IPS-15b (cell line): ENCODE measurements around the gene PES1.
"Not testable (repeated sequence)": the region's sequence is repeated elsewhere in the genome, so short reads cannot be mapped to it uniquely, and the experiment has no call there.

Source experiments
- H3K27me3 ChIP-seq: one replicate; pipeline ENCODE4 v1.6.1; 2013; ENCODE audit warnings: low read length; ENCODE audit not compliant: control insufficient read depth, insufficient read depth
- H3K36me3 ChIP-seq: one replicate; pipeline ENCODE4 v1.6.1; 2013; ENCODE audit warnings: low read length; ENCODE audit not compliant: control insufficient read depth, insufficient read depth
- H3K4me1 ChIP-seq: one replicate; pipeline ENCODE4 v1.6.1; 2013; ENCODE audit warnings: mild to moderate bottlenecking, low read length; ENCODE audit not compliant: control insufficient read depth, insufficient read depth
- H3K4me3 ChIP-seq: one replicate; pipeline ENCODE4 v1.5.1; 2013; ENCODE audit warnings: low read depth, low read length
- H3K9ac ChIP-seq: one replicate; pipeline ENCODE4 v1.6.1; 2013; ENCODE audit warnings: low read depth, mild to moderate bottlenecking, low read length
- H3K9me3 ChIP-seq: one replicate; pipeline ENCODE4 v1.6.1; 2013; ENCODE audit warnings: mild to moderate bottlenecking, low read length; ENCODE audit not compliant: control insufficient read depth, insufficient read depth

The PES1 gene

GRCh38 chr22:30626413-30626812, 34.7 kb upstream of the PES1 start:
- Histone ChIP-seq H3K9ac (no peak overlapping the region), H3K4me3 (no peak overlapping the region), H3K27me3 (no peaks in the 10 kb centered on the region), H3K9me3 (no peaks in the 10 kb centered on the region), H3K36me3 (peaks cover 9% of the 10 kb centered on the region), H3K4me1 (no peaks in the 10 kb centered on the region)

GRCh38 chr22:30619909-30620308, 28.2 kb upstream of the PES1 start:
- H3K9me3 ChIP-seq, H3K9ac ChIP-seq, H3K27me3 ChIP-seq, H3K4me3 ChIP-seq, H3K4me1 ChIP-seq, H3K36me3 ChIP-seq: not testable (repeated sequence)

GRCh38 chr22:30617819-30618218, 26.1 kb upstream of the PES1 start:
- H3K27me3 ChIP-seq = no peaks in the 10 kb centered on the region
- peaks cover 10% of the 10 kb centered on the region for H3K36me3 ChIP-seq

GRCh38 chr22:30615543-30615954, 23.8 kb upstream of the PES1 start:
- no peak overlapping the region for H3K9ac ChIP-seq
- H3K9me3 ChIP-seq = no peaks in the 10 kb centered on the region
- H3K4me1 ChIP-seq = no peaks in the 10 kb centered on the region
- peaks cover 8% of the 10 kb centered on the region for H3K36me3 ChIP-seq
- H3K4me3 ChIP-seq = no peak overlapping the region
- H3K27me3 ChIP-seq = no peaks in the 10 kb centered on the region

More at GRCh38 chr22:30617819-30618218, 26.1 kb upstream of the PES1 start:
- H3K4me1 ChIP-seq = no peaks in the 10 kb centered on the region
- H3K9me3 ChIP-seq = no peaks in the 10 kb centered on the region
- no peak overlapping the region for H3K9ac ChIP-seq
- no peak overlapping the region for H3K4me3 ChIP-seq

GRCh38 chr22:30614879-30615278, 23.2 kb upstream of the PES1 start:
- H3K4me3 ChIP-seq = no peak overlapping the region
- no peaks in the 10 kb centered on the region for H3K9me3 ChIP-seq
- no peaks in the 10 kb centered on the region for H3K27me3 ChIP-seq
- H3K9ac ChIP-seq = no peak overlapping the region
- H3K4me1 ChIP-seq = no peaks in the 10 kb centered on the region
- peaks cover 12% of the 10 kb centered on the region for H3K36me3 ChIP-seq

- no peak overlapping the region for H3K4me3 ChIP-seq
- H3K9ac ChIP-seq = no peak overlapping the region
- no peaks in the 10 kb centered on the region for H3K27me3 ChIP-seq
- no peaks in the 10 kb centered on the region for H3K4me1 ChIP-seq
- peaks cover 12% of the 10 kb centered on the region for H3K36me3 ChIP-seq
- no peaks in the 10 kb centered on the region for H3K9me3 ChIP-seq
Measured at GRCh38 chr22:30614268-30614667, 22.6 kb upstream of the PES1 start.

GRCh38 chr22:30612789-30613188, 21.1 kb upstream of the PES1 start:
- Histone ChIP-seq H3K4me3 (no peak overlapping the region), H3K9me3 (no peaks in the 10 kb centered on the region), H3K27me3 (no peaks in the 10 kb centered on the region), H3K4me1 (no peaks in the 10 kb centered on the region), H3K9ac (no peak overlapping the region), H3K36me3 (peaks cover 12% of the 10 kb centered on the region)

- H3K4me1 ChIP-seq = no peaks in the 10 kb centered on the region
- H3K9ac ChIP-seq = no peak overlapping the region
- peaks cover 12% of the 10 kb centered on the region for H3K36me3 ChIP-seq
- H3K9me3 ChIP-seq = no peaks in the 10 kb centered on the region
- H3K4me3 ChIP-seq = no peak overlapping the region
- no peaks in the 10 kb centered on the region for H3K27me3 ChIP-seq
Measured at GRCh38 chr22:30611197-30611596, 19.5 kb upstream of the PES1 start.

- H3K27me3 ChIP-seq = no peaks in the 10 kb centered on the region
- no peaks in the 10 kb centered on the region for H3K9me3 ChIP-seq
- no peak overlapping the region for H3K9ac ChIP-seq
- H3K4me3 ChIP-seq = no peak overlapping the region
- no peaks in the 10 kb centered on the region for H3K4me1 ChIP-seq
- peaks cover 8% of the 10 kb centered on the region for H3K36me3 ChIP-seq
Measured at GRCh38 chr22:30610299-30610698, 18.6 kb upstream of the PES1 start.

GRCh38 chr22:30609260-30610185, 17.8 kb upstream of the PES1 start:
- Histone ChIP-seq H3K27me3 (no peaks in the 10 kb centered on the region), H3K9ac (no peak overlapping the region), H3K4me3 (no peak overlapping the region)

GRCh38 chr22:30607939-30608338, 16.2 kb upstream of the PES1 start:
- H3K27me3 ChIP-seq = no peaks in the 10 kb centered on the region
- no peak overlapping the region for H3K9ac ChIP-seq

More at GRCh38 chr22:30609260-30610185, 17.8 kb upstream of the PES1 start:
- no peaks in the 10 kb centered on the region for H3K9me3 ChIP-seq
- no peaks in the 10 kb centered on the region for H3K4me1 ChIP-seq
- H3K36me3 ChIP-seq = peaks cover 8% of the 10 kb centered on the region

GRCh38 chr22:30607300-30607930, 15.7 kb upstream of the PES1 start:
- Histone ChIP-seq H3K4me3 (peak overlapping the region; percentile 64), H3K4me1 (no peaks in the 10 kb centered on the region), H3K9me3 (no peaks in the 10 kb centered on the region), H3K36me3 (peaks cover 8% of the 10 kb centered on the region), H3K9ac (no peak overlapping the region), H3K27me3 (no peaks in the 10 kb centered on the region)

More at GRCh38 chr22:30607939-30608338, 16.2 kb upstream of the PES1 start:
- Histone ChIP-seq H3K4me3 (no peak overlapping the region), H3K4me1 (no peaks in the 10 kb centered on the region), H3K9me3 (no peaks in the 10 kb centered on the region), H3K36me3 (peaks cover 8% of the 10 kb centered on the region)
